Neuronal stem cell (in vitro differentiated cells): ENCODE results near the gene TMEM201.

Experiments used
- DNase-seq: peaks from one replicate; pipeline ENCODE4 v3.0.0-alpha.2; 2013; ENCODE audit warnings: low spot score
- H2AFZ ChIP-seq: one replicate; pipeline ENCODE4 v1.6.1; 2013; ENCODE audit warnings: mild to moderate bottlenecking, low read length, inconsistent platforms
- H2AK5ac ChIP-seq: 2 replicates; pipeline ENCODE4 v1.6.1; 2013; ENCODE audit warnings: low read depth, mild to moderate bottlenecking, inconsistent platforms, low read length, moderate library complexity, mixed read lengths
- H2BK120ac ChIP-seq: 2 replicates; pipeline ENCODE4 v1.6.1; 2013; ENCODE audit warnings: low read depth, mild to moderate bottlenecking, inconsistent platforms, low read length, moderate library complexity, mixed read lengths
- H2BK12ac ChIP-seq: one replicate; pipeline ENCODE4 v1.6.1; 2013; ENCODE audit warnings: low read length, inconsistent platforms
- H2BK15ac ChIP-seq: 2 replicates; pipeline ENCODE4 v1.6.1; 2013; ENCODE audit warnings: mild to moderate bottlenecking, low read length, inconsistent platforms, mixed read lengths
- H2BK5ac ChIP-seq: one replicate; pipeline ENCODE4 v1.6.1; 2013; ENCODE audit warnings: inconsistent platforms, mild to moderate bottlenecking, low read length, moderate library complexity
- H3K14ac ChIP-seq: one replicate; pipeline ENCODE4 v1.6.1; 2013; ENCODE audit warnings: low read length, inconsistent platforms
- H3K18ac ChIP-seq: 2 replicates; pipeline ENCODE4 v1.6.1; 2013; ENCODE audit warnings: low read length, inconsistent platforms
- H3K23ac ChIP-seq: 2 replicates; pipeline ENCODE4 v1.6.1; 2013; ENCODE audit warnings: low read depth, mild to moderate bottlenecking, mixed read lengths, low read length, inconsistent platforms; ENCODE audit not compliant: poor library complexity
- H3K27ac ChIP-seq: replicated peaks from 3 replicates; pipeline ENCODE4 v1.5.1; 2013; ENCODE audit warnings: low read length, inconsistent platforms
- H3K27me3 ChIP-seq, 3 experiments: 2 replicates each; pipeline ENCODE4 v1.6.1; 2013; ENCODE audit warnings: low read length in 3 of 3, mild to moderate bottlenecking in 2 of 3, inconsistent platforms in 1 of 3, low read depth in 1 of 3, mixed read lengths in 1 of 3, moderate library complexity in 1 of 3; ENCODE audit not compliant: control insufficient read depth in 3 of 3, insufficient read depth in 3 of 3
- H3K36me3 ChIP-seq, 2 donors: replicated peaks in 1 of 2; 2 replicates each; pipeline ENCODE4 v1.6.1; 2013; ENCODE audit warnings: low read length in 2 of 2; ENCODE audit not compliant: control insufficient read depth in 2 of 2, insufficient read depth in 2 of 2
- H3K4ac ChIP-seq: 2 replicates; pipeline ENCODE4 v1.6.1; 2013; ENCODE audit warnings: inconsistent platforms, mild to moderate bottlenecking, low read length, moderate library complexity
- H3K4me1 ChIP-seq, 2 donors: 1 replicate in 1 of 2; 2 replicates in 1 of 2; pipeline ENCODE4 v1.6.1; 2013; ENCODE audit warnings: low read length in 2 of 2, low read depth in 1 of 2; ENCODE audit not compliant: control insufficient read depth in 2 of 2, insufficient read depth in 1 of 2
- H3K4me2 ChIP-seq: one replicate; pipeline ENCODE4 v1.6.1; 2013; ENCODE audit warnings: mild to moderate bottlenecking, low read length, inconsistent platforms; ENCODE audit not compliant: insufficient read depth, poor library complexity, severe bottlenecking
- H3K4me3 ChIP-seq, 2 donors: 2 replicates each; pipeline ENCODE4 v1.5.1; 2013; ENCODE audit warnings: low read length in 2 of 2, mild to moderate bottlenecking in 2 of 2, inconsistent platforms in 1 of 2, moderate library complexity in 1 of 2
- H3K79me1 ChIP-seq: one replicate; pipeline ENCODE4 v1.6.1; 2013; ENCODE audit warnings: low read depth, mild to moderate bottlenecking, inconsistent platforms, low read length, moderate library complexity
- H3K9ac ChIP-seq: one replicate; pipeline ENCODE4 v1.6.1; 2013; ENCODE audit warnings: mild to moderate bottlenecking, low read depth, low read length, inconsistent platforms; ENCODE audit not compliant: poor library complexity
- H3K9me3 ChIP-seq, 2 donors: replicated peaks in 1 of 2; 2 replicates each; pipeline versions ENCODE3 to v1.6.1; 2013; ENCODE audit warnings: low read length in 2 of 2, mild to moderate bottlenecking in 2 of 2, inconsistent platforms in 1 of 2, low read depth in 1 of 2, mixed read lengths in 1 of 2, moderate library complexity in 1 of 2; ENCODE audit not compliant: control insufficient read depth in 2 of 2, insufficient read depth in 1 of 2
- H4K8ac ChIP-seq: one replicate; pipeline ENCODE4 v1.6.1; 2013; ENCODE audit warnings: low read depth, mild to moderate bottlenecking, inconsistent platforms, low read length, moderate library complexity
- H4K91ac ChIP-seq: one replicate; pipeline ENCODE4 v1.6.1; 2013; ENCODE audit warnings: low read length, low read depth, mild to moderate bottlenecking, inconsistent platforms; ENCODE audit not compliant: poor library complexity
- WGBS, 2 donors: extraction: QIAGEN DNeasy Blood & Tissue Kit; methylation state at CpG; one replicate each; pipeline ENCODE4 v1.1.7; 2013; ENCODE audit warnings: missing lambda C conversion rate in 2 of 2, mixed read lengths in 1 of 2; ENCODE audit not compliant: insufficient read length in 2 of 2, insufficient replicate concordance in 1 of 2; ENCODE audit errors: extremely low coverage in 2 of 2; 5-methylcytosine and 5-hydroxymethylcytosine counted together

The TMEM201 gene

GRCh38 chr1:9589144-9589718, 520 bp downstream of the TMEM201 start:
- H2AFZ ChIP-seq: peak overlapping the region; percentile 74
- no peak overlapping the region for H4K91ac ChIP-seq
- H2BK5ac ChIP-seq: peak overlapping the region; percentile 55
- H2AK5ac ChIP-seq: peak overlapping the region; percentile 23
- H3K18ac ChIP-seq: peak overlapping the region; percentile 85
- H4K8ac ChIP-seq: no peak overlapping the region
- peaks cover 45 to 46% of the 10 kb centered on the region in 2 donors for H3K4me1 ChIP-seq
- peak overlapping the region; percentile 96 for H3K9ac ChIP-seq
- peak overlapping the region; percentile 77 for H3K4me2 ChIP-seq
- no peak overlapping the region for H3K27ac ChIP-seq
- H2BK12ac ChIP-seq: peak overlapping the region; percentile 73
- no CpG with 5 or more reads among the region's 63 CpGs for WGBS, 2 donors
- peaks cover 3 to 33% of the 10 kb centered on the region in 2 donors for H3K36me3 ChIP-seq
- H3K23ac ChIP-seq: peak overlapping the region; percentile 88
- H2BK120ac ChIP-seq: no peak overlapping the region
- peaks cover 34% of the 10 kb centered on the region for H3K79me1 ChIP-seq
- no peak for DNase-seq
- H3K4ac ChIP-seq: peak overlapping the region; percentile 37
- no peaks in the 10 kb centered on the region for H3K27me3 ChIP-seq
- H3K9me3 ChIP-seq: no peaks in the 10 kb centered on the region
- H3K4me3 ChIP-seq: peak overlapping the region; percentile 67 to 94
- H3K14ac ChIP-seq: no peak overlapping the region
- H2BK15ac ChIP-seq: no peak overlapping the region

GRCh38 chr1:9589719-9590157, 1.0 kb downstream of the TMEM201 start:
- peaks cover 50% of the 10 kb centered on the region in 2 donors for H3K4me1 ChIP-seq
- peak overlapping the region; percentile 77 for H3K4me2 ChIP-seq
- no peaks in the 10 kb centered on the region for H3K27me3 ChIP-seq
- no peak overlapping the region for H4K8ac ChIP-seq
- H3K4ac ChIP-seq: peak overlapping the region; percentile 37
- WGBS, 2 donors: no CpG with 5 or more reads among the region's 6 CpGs
- H2BK12ac ChIP-seq: no peak overlapping the region
- H3K23ac ChIP-seq: peak overlapping the region; percentile 88
- H3K9ac ChIP-seq: peak overlapping the region; percentile 96
- peak overlapping the region; percentile 37 for H2BK15ac ChIP-seq
- H3K9me3 ChIP-seq: no peaks in the 10 kb centered on the region
- H3K14ac ChIP-seq: no peak overlapping the region
- peak overlapping the region; percentile 55 for H2BK5ac ChIP-seq
- H4K91ac ChIP-seq: no peak overlapping the region
- H2AFZ ChIP-seq: peak overlapping the region; percentile 74
- H3K36me3 ChIP-seq: peaks cover under 1 to 29% of the 10 kb centered on the region in 2 donors
- H2AK5ac ChIP-seq: peak overlapping the region; percentile 23
- peak overlapping the region; percentile 85 for H3K18ac ChIP-seq
- no peak for DNase-seq
- H2BK120ac ChIP-seq: no peak overlapping the region
- H3K79me1 ChIP-seq: peaks cover 39% of the 10 kb centered on the region
- peak overlapping the region; percentile 67 to 94 for H3K4me3 ChIP-seq
- no peak overlapping the region for H3K27ac ChIP-seq

GRCh38 chr1:9590201-9590600, 1.5 kb downstream of the TMEM201 start:
- Histone ChIP-seq H3K9me3 (no peaks in the 10 kb centered on the region), H3K27ac (no peak overlapping the region), H3K36me3 (peaks cover 0 to 24% of the 10 kb centered on the region in 2 donors), H3K4ac (no peak overlapping the region), H3K4me2 (peak overlapping the region; percentile 77), H2AFZ (no peak overlapping the region), H2BK15ac (peak overlapping the region; percentile 37), H2BK5ac (peak overlapping the region; percentile 55), H3K18ac (peak overlapping the region; percentile 5), H3K23ac (peak overlapping the region; percentile 88), H3K4me3 (peak overlapping the region in 1 of 2 donors; percentile 67), H3K14ac (peak overlapping the region; percentile 47), H3K9ac (peak overlapping the region; percentile 50), H3K27me3 (no peaks in the 10 kb centered on the region), H4K8ac (no peak overlapping the region), H3K79me1 (peaks cover 44% of the 10 kb centered on the region), H3K4me1 (peaks cover 50 to 53% of the 10 kb centered on the region in 2 donors), H2BK12ac (no peak overlapping the region), H2BK120ac (no peak overlapping the region), H2AK5ac (peak overlapping the region; percentile 23), H4K91ac (no peak overlapping the region)
- DNase-seq: no peak
- no CpG with 5 or more reads among the region's 7 CpGs for WGBS, 2 donors

GRCh38 chr1:9590945-9591668, 2.4 kb downstream of the TMEM201 start:
- Histone ChIP-seq H3K18ac (peak overlapping the region; percentile 73), H2AK5ac (peak overlapping the region; percentile 100), H3K23ac (peak overlapping the region; percentile 8), H3K79me1 (peaks cover 50% of the 10 kb centered on the region), H2BK5ac (peak overlapping the region; percentile 19), H3K9ac (peak overlapping the region; percentile 66), H4K8ac (no peak overlapping the region), H3K4me3 (peak overlapping the region in 1 of 2 donors; percentile 67), H2BK12ac (no peak overlapping the region), H3K27ac (no peak overlapping the region), H3K4me1 (peaks cover 50 to 55% of the 10 kb centered on the region in 2 donors), H3K4ac (no peak overlapping the region), H4K91ac (no peak overlapping the region), H2BK15ac (peak overlapping the region; percentile 99), H3K9me3 (no peaks in the 10 kb centered on the region), H2BK120ac (no peak overlapping the region), H3K27me3 (no peaks in the 10 kb centered on the region), H3K14ac (no peak overlapping the region), H2AFZ (no peak overlapping the region), H3K4me2 (peak overlapping the region; percentile 14), H3K36me3 (peaks cover 3 to 22% of the 10 kb centered on the region in 2 donors)
- no CpG with 5 or more reads among the region's 19 CpGs for WGBS, 2 donors
- no peak for DNase-seq
